T-helper 22 cell (primary cell): ENCODE results near the gene GHRL.

ENCODE experiments used
- DNase-seq: peaks from one replicate; pipeline ENCODE4 v3.0.0-alpha.2; 2020; ENCODE audit warnings: low read depth

Gene GHRL

GRCh38 chr3:10327592-10327991 lies 34.8 kb upstream of the GHRL start:
- DNase-seq = no peak

GRCh38 chr3:10322352-10322710 lies 29.6 kb upstream of the GHRL start:
- no peak for DNase-seq

- DNase-seq = no peak
These were observed 29.0 kb upstream of the GHRL start for GRCh38 chr3:10321630-10322351.

- no peak for DNase-seq
These were observed 27.6 kb upstream of the GHRL start for GRCh38 chr3:10320320-10320677.

- DNase-seq = no peak
These were observed 27.1 kb upstream of the GHRL start for GRCh38 chr3:10319804-10320203.

GRCh38 chr3:10319251-10319650 lies 26.5 kb upstream of the GHRL start:
- DNase-seq = no peak

- no peak for DNase-seq
These were observed 25.2 kb upstream of the GHRL start for GRCh38 chr3:10317961-10318350.

GRCh38 chr3:10317311-10317960 lies 24.7 kb upstream of the GHRL start:
- no peak for DNase-seq

GRCh38 chr3:10315771-10316344 lies 23.1 kb upstream of the GHRL start:
- no peak for DNase-seq

GRCh38 chr3:10315101-10315500 lies 22.4 kb upstream of the GHRL start:
- DNase-seq = no peak

- no peak for DNase-seq
These were observed 20.1 kb upstream of the GHRL start for GRCh38 chr3:10312861-10313260.

GRCh38 chr3:10312391-10312790 lies 19.6 kb upstream of the GHRL start:
- DNase-seq = no peak

GRCh38 chr3:10311710-10312109 lies 19.0 kb upstream of the GHRL start:
- DNase-seq = no peak

- DNase-seq = no peak
These were observed 17.8 kb upstream of the GHRL start for GRCh38 chr3:10310578-10310977.

- no peak for DNase-seq
These were observed 17.0 kb upstream of the GHRL start for GRCh38 chr3:10309736-10310135.

- DNase-seq = no peak
These were observed 15.9 kb upstream of the GHRL start for GRCh38 chr3:10308678-10309077.

GRCh38 chr3:10306156-10306555 lies 13.4 kb upstream of the GHRL start:
- DNase-seq = no peak

GRCh38 chr3:10305331-10305902 lies 12.7 kb upstream of the GHRL start:
- DNase-seq = no peak

- DNase-seq = no peak
These were observed 12.2 kb upstream of the GHRL start for GRCh38 chr3:10304905-10305304.

- no peak for DNase-seq
These were observed 11.0 kb upstream of the GHRL start for GRCh38 chr3:10303785-10304184.

GRCh38 chr3:10303105-10303504 lies 10.4 kb upstream of the GHRL start:
- DNase-seq = no peak

GRCh38 chr3:10300087-10300486 lies 7.3 kb upstream of the GHRL start:
- DNase-seq = no peak

GRCh38 chr3:10299679-10300078 lies 6.9 kb upstream of the GHRL start:
- DNase-seq = no peak
